B cell (primary cell): ENCODE measurements around the gene ETFBKMT. TPM values are rescaled to one million over a fixed set of nuclear protein-coding genes. Genes with fewer than 3 reads are reported as not detected.
"Not testable (repeated sequence)": the region's sequence is repeated elsewhere in the genome, so short reads cannot be mapped to it uniquely, and the experiment has no call there.

Experiments
- ATAC-seq: fragments of 200-7000 bp; cut with Tn5 transposase; one replicate; pipeline ENCODE4 v1.10.0; 2021; ENCODE audit warnings: low read depth, mild to moderate bottlenecking, moderate number of reproducible peaks, moderate library complexity
- CTCF ChIA-PET: fragments of 350-600 bp; sonication (Branson Sonifier 250); formaldehyde crosslinking; loops from one replicate; lab custom pipeline; 2021; ENCODE audit warnings: antibody characterized with exemption, inconsistent platforms; lab: Charles Lee
- POLR2A ChIA-PET: fragments of 350-600 bp; sonication (Branson Sonifier 250); formaldehyde crosslinking; loops from one replicate; lab custom pipeline; 2021; ENCODE audit warnings: antibody characterized with exemption; lab: Charles Lee
- DNase-seq: peaks from one replicate; pipeline ENCODE4 v3.0.0; 2013
- H2AFZ ChIP-seq: 2 replicates; pipeline ENCODE4 v1.6.1; 2012; ENCODE audit warnings: mild to moderate bottlenecking, low read depth, low read length; ENCODE audit not compliant: insufficient read depth, poor library complexity, severe bottlenecking
- H3K27ac ChIP-seq, 2 donors: 1 replicate in 1 of 2; 2 replicates in 1 of 2; pipeline ENCODE4 v1.5.1; 2012 to 2013; ENCODE audit warnings: low read length in 2 of 2, mild to moderate bottlenecking in 2 of 2, moderate library complexity in 1 of 2
- H3K27me3 ChIP-seq, 4 experiments: fragments of 200-600 bp in 1 of 4; sonication (generic) in 1 of 4; replicated peaks in 1 of 4; 1 replicate in 2 of 4; 2 replicates in 2 of 4; pipeline versions ENCODE4 v1.6.1 to v1.7.0; 2013 to 2016; ENCODE audit warnings: low read length in 3 of 4, mild to moderate bottlenecking in 2 of 4, mixed read lengths in 1 of 4, moderate library complexity in 1 of 4; ENCODE audit not compliant: insufficient read depth in 4 of 4, control insufficient read depth in 3 of 4; ENCODE audit errors: control extremely low read depth in 1 of 4
- H3K36me3 ChIP-seq, 2 experiments: replicated peaks in 1 of 2; 1 replicate in 1 of 2; 2 replicates in 1 of 2; pipeline versions ENCODE4 v1.6.1 to v1.7.1; 2013; ENCODE audit warnings: low read length in 1 of 2; ENCODE audit not compliant: insufficient read depth in 2 of 2, control insufficient read depth in 1 of 2; ENCODE audit errors: control extremely low read depth in 1 of 2, extremely low read depth in 1 of 2
- H3K4me1 ChIP-seq, 2 donors: fragments of 200-600 bp in 1 of 2; sonication (generic) in 1 of 2; 1 replicate in 1 of 2; 2 replicates in 1 of 2; pipeline versions ENCODE4 v1.5.1 to v1.6.1; 2013 to 2017; ENCODE audit warnings: low read length in 2 of 2; ENCODE audit not compliant: control insufficient read depth in 2 of 2, insufficient read depth in 2 of 2
- H3K4me2 ChIP-seq: replicated peaks from 2 replicates; pipeline ENCODE3; 2012; ENCODE audit warnings: mild to moderate bottlenecking, low read depth, low read length; ENCODE audit not compliant: poor library complexity, severe bottlenecking
- H3K4me3 ChIP-seq, 5 experiments: fragments of 200-600 bp in 1 of 5; sonication (generic) in 1 of 5; 1 replicate in 3 of 5; 2 replicates in 2 of 5; pipeline versions ENCODE4 v1.5.1 to v1.7.0; 2011 to 2016; ENCODE audit warnings: low read length in 4 of 5, mild to moderate bottlenecking in 4 of 5, low read depth in 2 of 5, control low read depth in 1 of 5, moderate library complexity in 1 of 5; ENCODE audit not compliant: insufficient read depth in 1 of 5; ENCODE audit errors: control extremely low read depth in 1 of 5, extremely low read depth in 1 of 5
- H3K79me2 ChIP-seq: fragments of 200-600 bp; sonication (generic); one replicate; pipeline ENCODE4 v1.6.0; 2016; ENCODE audit warnings: low read length; ENCODE audit not compliant: control insufficient read depth, insufficient read depth
- H3K9ac ChIP-seq: fragments of 200-600 bp; sonication (generic); 2 replicates; pipeline ENCODE4 v1.6.1; 2017; ENCODE audit warnings: mild to moderate bottlenecking, low read length, moderate library complexity
- H3K9me3 ChIP-seq, 3 donors: one replicate each; pipeline versions ENCODE4 v1.6.1 to v1.7.1; 2013; ENCODE audit warnings: low read length in 2 of 3; ENCODE audit not compliant: control insufficient read depth in 2 of 3, insufficient read depth in 1 of 3; ENCODE audit errors: control extremely low read depth in 1 of 3
- H4K20me1 ChIP-seq: 2 replicates; pipeline ENCODE4 v1.6.0; 2012; ENCODE audit warnings: mild to moderate bottlenecking, low read length; ENCODE audit not compliant: insufficient read depth, control insufficient read depth, poor library complexity, severe bottlenecking
- H3K27ac Mint-ChIP-seq: one replicate; pipeline ENCODE4 v1.8.0; 2021; ENCODE audit warnings: mixed read lengths
- H3K27me3 Mint-ChIP-seq: one replicate; pipeline ENCODE4 v1.8.0; 2021; ENCODE audit warnings: mixed read lengths
- H3K4me1 Mint-ChIP-seq: one replicate; pipeline ENCODE4 v1.8.0; 2021; ENCODE audit warnings: mixed read lengths
- H3K4me3 Mint-ChIP-seq: one replicate; pipeline ENCODE4 v1.8.0; 2021; ENCODE audit warnings: mixed read lengths
- H3K9me3 Mint-ChIP-seq: one replicate; pipeline ENCODE4 v1.8.0; 2022; ENCODE audit warnings: mixed read lengths; ENCODE audit not compliant: insufficient read depth
- CTCF ChIP-seq: fragments of 200-600 bp; IDR thresholded peaks from one replicate; pipeline ENCODE4 v1.8.0; 2022; ENCODE audit warnings: antibody characterized with exemption, mild to moderate bottlenecking
- EZH2 ChIP-seq: IDR thresholded peaks from 2 replicates; pipeline ENCODE4 v1.6.1; 2012; ENCODE audit warnings: borderline replicate concordance, low read depth, mild to moderate bottlenecking, moderate library complexity, low read length; ENCODE audit not compliant: insufficient read depth, poor library complexity, severe bottlenecking
- WGBS: methylation state at CpG from one replicate; pipeline ENCODE4 v1.1.5; 2013; ENCODE audit warnings: missing lambda C conversion rate; ENCODE audit not compliant: insufficient coverage; 5-methylcytosine and 5-hydroxymethylcytosine counted together
- intact Hi-C: fragments of 100-400 bp; cut with micrococcal nuclease; formaldehyde crosslinking; loops from one replicate; pipeline ENCODE4 v1.10.0; 2022
- polyA plus RNA-seq: library from polyadenylated mRNA; depleted of rRNA; stranded (reverse); fragments of >200 nt; gene quantifications from 2 replicates; pipeline ENCODE4 v1.2.3, GENCODE V29; 2012
- total RNA-seq, 2 donors: library from RNA; stranded (reverse); fragments of 120-200 nt in 1 of 2; gene quantifications; 1 replicate in 1 of 2; 2 replicates in 1 of 2; pipeline versions ENCODE4 v1.2.3 to v1.2.4, GENCODE V29; 2013 to 2022

The ETFBKMT gene
- total and polyA plus RNA-seq, 2 donors (not counting 1 experiment from before 2014, with no cell fraction given), result 0.58 to 2.4 TPM

- Mint-ChIP-seq H3K4me3 (peak overlapping the region; percentile 51), H3K9me3 (peaks cover 3% of the 10 kb centered on the region), H3K27me3 (no peaks in the 10 kb centered on the region), H3K27ac (peak overlapping the region; percentile 87), H3K4me1 (peaks cover 54% of the 10 kb centered on the region)
- H3K4me2 ChIP-seq, result peak overlapping the region; percentile 66
- DNase-seq (peak; percentile 83), ATAC-seq (peak; percentile 96)
- peaks cover 32 to 37% of the 10 kb centered on the region in 2 donors for H3K4me1 ChIP-seq
- H3K9me3 ChIP-seq, result peaks cover 2 to 27% (median 6%) of the 10 kb centered on the region in 3 donors
- ChIA-PET CTCF (interaction anchor here (0.6 to 3.0 kb wide), 16 partner anchors 7 to 313 kb away, joined by 3 to 19 read pairs (median 4); partner anchors contain the start of gene AMN1), POLR2A (interaction anchor here (0.6 to 2.0 kb wide), 13 partner anchors 8 to 245 kb away, joined by 3 to 17 read pairs (median 4); partner anchors contain the start of genes AMN1 and ETFBKMT)
- peak overlapping the region; percentile 88 to 90 for H3K27ac ChIP-seq
- peaks cover 49% of the 10 kb centered on the region for H3K79me2 ChIP-seq
- H2AFZ ChIP-seq, result peak overlapping the region; percentile 65
- no peak for TF ChIP-seq CTCF
- no peak for TF ChIP-seq EZH2
- H3K27me3 ChIP-seq, result no peaks in the 10 kb centered on the region
- intact Hi-C loops, result loop anchor here (1.0 to 2.0 kb wide), 4 partner anchors 9 to 34 kb away; no protein-coding TSS in a partner anchor
- peak overlapping the region; percentile 52 for H3K9ac ChIP-seq
- peak overlapping the region; percentile 32 to 60 (median 53) for H3K4me3 ChIP-seq
- 0% methylated on average over 3 of the region's 5 CpGs for WGBS
- H4K20me1 ChIP-seq, result no peaks in the 10 kb centered on the region
- peaks cover 0 to 16% of the 10 kb centered on the region in 2 experiments for H3K36me3 ChIP-seq
Measured at GRCh38 chr12:31715283-31715825, 55.9 kb downstream of the ETFBKMT start.

- Histone ChIP-seq H3K9ac (peak overlapping the region; percentile 13), H3K4me1 (peaks cover 40 to 43% of the 10 kb centered on the region in 2 donors), H3K36me3 (peaks cover 5 to 24% of the 10 kb centered on the region in 2 experiments), H3K4me3 (peak overlapping the region in 1 of 5 experiments; percentile 60), H3K79me2 (peaks cover 62% of the 10 kb centered on the region), H3K4me2 (peak overlapping the region; percentile 66), H3K9me3 (peaks cover 2 to 25% (median 6%) of the 10 kb centered on the region in 3 donors), H3K27ac (peak overlapping the region; percentile 88 to 90)
- H4K20me1 ChIP-seq, ATAC-seq, H3K27me3 Mint-ChIP-seq, H3K9me3 Mint-ChIP-seq, CTCF ChIA-PET, H3K27me3 ChIP-seq, H2AFZ ChIP-seq, intact Hi-C loops, DNase-seq: not testable (repeated sequence)
- Mint-ChIP-seq H3K27ac (peak overlapping the region; percentile 82), H3K4me3 (peak overlapping the region; percentile 71), H3K4me1 (peaks cover 60% of the 10 kb centered on the region)
- 100% methylated on average over 1 of the region's 4 CpGs for WGBS
- POLR2A ChIA-PET, result interaction anchor here (2.0 kb wide), 1 partner anchor 29 kb away, joined by 6 read pairs; no protein-coding TSS in a partner anchor
Measured at GRCh38 chr12:31716998-31717397, 57.5 kb downstream of the ETFBKMT start.

GRCh38 chr12:31718542-31719198 lies 59.2 kb downstream of the ETFBKMT start:
- Histone ChIP-seq H3K36me3 (peaks cover 9 to 24% of the 10 kb centered on the region in 2 experiments), H3K9me3 (peaks cover 2 to 13% (median 6%) of the 10 kb centered on the region in 3 donors), H3K79me2 (peaks cover 76% of the 10 kb centered on the region), H3K4me1 (peaks cover 57 to 60% of the 10 kb centered on the region in 2 donors)
- H2AFZ ChIP-seq, DNase-seq, H4K20me1 ChIP-seq, H3K4me3 ChIP-seq, intact Hi-C loops, H3K27me3 ChIP-seq, H3K4me3 Mint-ChIP-seq, H3K4me2 ChIP-seq, H3K27me3 Mint-ChIP-seq, H3K9ac ChIP-seq, H3K9me3 Mint-ChIP-seq, ATAC-seq, POLR2A ChIA-PET, H3K27ac ChIP-seq: not testable (repeated sequence)
- CTCF ChIA-PET, result interaction anchor here (1.0 to 1.1 kb wide), 2 partner anchors 10 to 36 kb away, joined by 3 read pairs; no protein-coding TSS in a partner anchor
- Mint-ChIP-seq H3K27ac (peak overlapping the region; percentile 54), H3K4me1 (peaks cover 75% of the 10 kb centered on the region)
- WGBS, result 94% methylated on average over 14 of the region's 15 CpGs
